GM12873 (cell line): ENCODE measurements around the gene NIN.

Source experiments
- TF ChIP-seq, protein P1 (sequence below): IDR thresholded peaks from 2 replicates; pipeline ENCODE4 v1.5.1; 2012; ENCODE audit warnings: low read depth, mild to moderate bottlenecking, moderate library complexity, low read length, control low read depth; ENCODE audit not compliant: insufficient read depth; ENCODE audit errors: missing control alignments

NIN gene

DNA sequence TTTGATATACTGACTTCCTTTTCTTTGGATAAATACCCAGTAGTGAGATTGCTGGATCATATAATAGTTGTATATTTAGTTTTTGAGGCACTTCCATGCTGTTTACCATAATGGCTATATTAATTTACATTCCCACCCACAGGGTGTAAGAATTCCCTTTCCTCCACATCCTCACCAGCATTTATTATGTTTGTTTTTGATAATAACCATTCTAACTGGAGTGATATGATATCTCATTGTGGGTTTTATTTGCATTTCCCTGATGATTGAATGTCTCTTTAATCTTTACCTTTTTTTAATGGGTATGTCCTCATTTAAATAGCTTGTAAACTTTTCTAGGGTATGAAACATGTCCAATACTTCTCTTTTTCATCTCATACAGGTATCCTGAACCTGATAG, 151.3 kb downstream of the NIN start:
- TF ChIP-seq, protein P1, sequence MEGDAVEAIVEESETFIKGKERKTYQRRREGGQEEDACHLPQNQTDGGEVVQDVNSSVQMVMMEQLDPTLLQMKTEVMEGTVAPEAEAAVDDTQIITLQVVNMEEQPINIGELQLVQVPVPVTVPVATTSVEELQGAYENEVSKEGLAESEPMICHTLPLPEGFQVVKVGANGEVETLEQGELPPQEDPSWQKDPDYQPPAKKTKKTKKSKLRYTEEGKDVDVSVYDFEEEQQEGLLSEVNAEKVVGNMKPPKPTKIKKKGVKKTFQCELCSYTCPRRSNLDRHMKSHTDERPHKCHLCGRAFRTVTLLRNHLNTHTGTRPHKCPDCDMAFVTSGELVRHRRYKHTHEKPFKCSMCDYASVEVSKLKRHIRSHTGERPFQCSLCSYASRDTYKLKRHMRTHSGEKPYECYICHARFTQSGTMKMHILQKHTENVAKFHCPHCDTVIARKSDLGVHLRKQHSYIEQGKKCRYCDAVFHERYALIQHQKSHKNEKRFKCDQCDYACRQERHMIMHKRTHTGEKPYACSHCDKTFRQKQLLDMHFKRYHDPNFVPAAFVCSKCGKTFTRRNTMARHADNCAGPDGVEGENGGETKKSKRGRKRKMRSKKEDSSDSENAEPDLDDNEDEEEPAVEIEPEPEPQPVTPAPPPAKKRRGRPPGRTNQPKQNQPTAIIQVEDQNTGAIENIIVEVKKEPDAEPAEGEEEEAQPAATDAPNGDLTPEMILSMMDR, result no peak

- TF ChIP-seq, protein P1, result no peak
Measured at GRCh38 chr14:50678163-50678562, 152.8 kb downstream of the NIN start.

GRCh38 chr14:50677527-50678063, 153.4 kb downstream of the NIN start:
- TF ChIP-seq, protein P1, result no peak

DNA sequence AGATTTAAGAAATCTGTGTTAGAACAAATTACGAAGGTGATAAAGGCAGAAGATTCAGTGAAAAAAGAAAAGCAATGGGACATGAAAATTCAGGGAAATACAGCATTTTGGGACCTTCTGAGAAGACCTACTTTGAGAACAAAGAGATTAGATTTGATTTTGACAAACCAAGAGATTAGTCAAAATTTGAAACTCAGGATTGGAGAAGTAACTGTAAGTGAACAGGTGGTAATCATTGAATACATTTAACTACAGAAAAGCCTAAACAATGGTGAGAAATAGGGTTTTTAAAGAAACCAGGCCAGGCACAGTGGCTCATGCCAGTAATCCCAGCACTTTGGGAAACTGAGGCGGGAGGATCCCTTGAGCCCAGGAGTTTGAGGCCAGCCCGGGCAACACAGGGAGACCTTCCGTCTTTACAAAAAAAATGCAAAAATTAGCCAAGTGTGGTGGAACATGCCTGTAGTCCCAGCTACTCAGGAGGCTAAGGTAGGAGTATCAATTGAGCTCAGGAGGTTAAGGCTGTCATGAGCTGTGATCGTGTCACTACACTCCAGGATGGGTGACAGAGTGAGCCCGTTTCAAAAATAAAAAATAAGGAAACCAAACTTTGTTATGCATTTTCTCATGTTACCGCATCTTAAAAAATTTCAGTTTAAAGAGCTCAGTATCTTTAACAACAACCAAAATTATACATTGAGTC, 154.0 kb downstream of the NIN start:
- TF ChIP-seq, protein P1, result no peak

DNA sequence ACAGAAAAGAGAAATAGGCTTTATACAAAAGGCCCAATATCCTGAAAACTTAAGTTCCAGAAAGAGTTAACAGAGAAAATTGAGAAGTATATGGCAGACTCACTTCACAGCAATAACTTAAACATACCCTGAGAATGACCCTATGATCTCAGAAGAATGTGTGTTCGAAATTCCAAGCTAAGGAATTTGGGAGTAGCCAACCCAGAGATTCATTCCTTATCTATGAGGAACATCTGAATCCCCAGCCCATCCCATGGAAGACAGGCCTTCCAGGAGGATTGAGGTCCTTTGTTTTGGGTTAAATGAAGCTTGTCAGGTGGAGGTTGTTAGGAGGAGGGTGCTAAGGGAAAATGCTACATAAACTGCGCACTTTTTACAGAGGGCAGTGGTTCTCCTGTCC, 155.4 kb downstream of the NIN start:
- TF ChIP-seq, protein P1, result no peak

DNA sequence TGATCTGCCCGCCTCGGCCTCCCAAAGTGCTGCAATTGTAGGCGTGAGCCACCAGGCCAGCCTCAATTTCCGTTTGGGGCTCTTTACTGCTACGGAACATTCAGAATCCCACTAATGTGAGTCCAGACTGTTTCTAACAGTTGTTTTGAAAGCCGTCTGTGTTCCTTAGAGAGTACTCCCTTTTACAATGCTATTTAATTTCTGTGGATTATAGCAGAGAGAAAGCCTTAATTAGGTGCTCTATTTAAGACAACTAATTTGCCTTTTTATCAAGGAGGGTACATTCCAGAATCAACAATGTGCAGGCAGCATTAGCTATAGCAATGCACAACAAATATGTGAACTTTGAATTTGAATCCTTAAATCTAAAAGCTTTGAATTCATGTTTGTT, 160.1 kb downstream of the NIN start:
- TF ChIP-seq, protein P1, result no peak

DNA sequence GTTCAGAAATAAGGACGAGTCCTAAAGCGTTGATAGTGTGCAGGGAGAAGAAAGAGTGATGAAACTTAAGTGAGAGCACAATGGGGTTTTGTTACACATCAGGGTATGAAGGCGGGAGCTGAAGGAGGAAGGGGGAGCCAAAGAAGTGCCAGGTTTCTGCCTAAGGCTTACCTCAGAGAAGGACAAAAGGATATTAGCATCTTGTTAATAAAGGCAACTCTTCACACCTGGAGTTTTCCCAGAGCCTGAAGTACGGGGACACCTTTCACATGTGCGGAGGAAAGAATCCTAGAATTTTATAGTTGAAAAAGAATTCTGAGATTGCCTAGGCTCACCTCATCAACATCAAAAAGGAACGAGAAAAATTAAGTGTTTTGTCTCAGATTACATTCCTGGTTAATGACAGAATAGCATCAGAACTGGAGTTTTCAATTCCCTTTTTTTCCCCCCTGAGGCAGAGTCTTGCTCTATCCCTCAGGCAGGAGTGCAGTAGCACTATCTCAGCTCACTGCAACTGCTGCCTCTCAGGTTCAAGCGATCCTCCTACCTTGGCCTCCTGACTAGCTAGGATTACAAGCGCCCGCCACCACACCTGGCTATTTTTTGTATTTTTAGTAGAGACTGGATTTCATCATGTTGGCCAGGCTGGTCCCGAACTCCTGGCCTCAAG, 160.6 kb downstream of the NIN start:
- TF ChIP-seq, protein P1, result no peak
